H9 (cell line): ENCODE results near the gene CCDC186. TPM values are rescaled to one million over a fixed set of nuclear protein-coding genes. Genes with fewer than 3 reads are reported as not detected.

ENCODE experiments used
- DNase-seq: peaks from one replicate; pipeline ENCODE4 v3.0.0-alpha.2; 2017
- H2AFZ ChIP-seq: one replicate; pipeline ENCODE4 v1.6.1; 2013; ENCODE audit warnings: mild to moderate bottlenecking, low read length, control low read depth, moderate library complexity
- H2AK5ac ChIP-seq: 2 replicates; pipeline ENCODE4 v1.6.1; 2013; ENCODE audit warnings: low read length, control low read depth, mixed read lengths; ENCODE audit not compliant: insufficient read length
- H2BK120ac ChIP-seq: one replicate; pipeline ENCODE4 v1.6.1; 2013; ENCODE audit warnings: low read depth, mild to moderate bottlenecking, low read length, control low read depth, inconsistent platforms; ENCODE audit not compliant: poor library complexity, severe bottlenecking
- H2BK12ac ChIP-seq: 2 replicates; pipeline ENCODE4 v1.6.1; 2013; ENCODE audit warnings: low read length, control low read depth, mixed read lengths, low read depth; ENCODE audit not compliant: insufficient read length
- H2BK15ac ChIP-seq: 2 replicates; pipeline ENCODE4 v1.6.1; 2013; ENCODE audit warnings: low read depth, low read length, control low read depth
- H2BK20ac ChIP-seq: one replicate; pipeline ENCODE4 v1.6.1; 2013; ENCODE audit warnings: low read depth, mild to moderate bottlenecking, low read length, control low read depth, inconsistent platforms; ENCODE audit not compliant: poor library complexity, severe bottlenecking
- H2BK5ac ChIP-seq: 2 replicates; pipeline ENCODE4 v1.6.1; 2013; ENCODE audit warnings: low read length, control low read depth, mixed read lengths; ENCODE audit not compliant: insufficient read length
- H3K14ac ChIP-seq: 2 replicates; pipeline ENCODE4 v1.6.1; 2013; ENCODE audit warnings: low read length, control low read depth; ENCODE audit not compliant: insufficient read depth
- H3K18ac ChIP-seq: 2 replicates; pipeline ENCODE4 v1.6.1; 2013; ENCODE audit warnings: low read depth, mild to moderate bottlenecking, mixed read lengths, low read length, control low read depth; ENCODE audit not compliant: insufficient read length
- H3K23ac ChIP-seq: 2 replicates; pipeline ENCODE4 v1.6.1; 2013; ENCODE audit warnings: low read length, control low read depth, mixed read lengths, low read depth; ENCODE audit not compliant: insufficient read length
- H3K23me2 ChIP-seq: 2 replicates; pipeline ENCODE4 v1.6.1; 2013; ENCODE audit warnings: low read depth, mild to moderate bottlenecking, mixed read lengths, low read length, control low read depth; ENCODE audit not compliant: insufficient read length, poor library complexity, severe bottlenecking
- H3K27ac ChIP-seq: 2 replicates; pipeline ENCODE4 v1.5.1; 2013; ENCODE audit warnings: low read length, control low read depth, mixed read lengths, low read depth; ENCODE audit not compliant: insufficient read length
- H3K27me3 ChIP-seq: 2 replicates; pipeline ENCODE4 v1.6.1; 2013; ENCODE audit warnings: low read length, control low read depth, inconsistent platforms; ENCODE audit not compliant: insufficient read depth
- H3K4ac ChIP-seq: 2 replicates; pipeline ENCODE4 v1.6.1; 2013; ENCODE audit warnings: low read depth, mild to moderate bottlenecking, control low read depth, inconsistent platforms, low read length, moderate library complexity
- H3K4me1 ChIP-seq: 2 replicates; pipeline ENCODE4 v1.6.1; 2013; ENCODE audit warnings: low read length, control low read depth, inconsistent platforms; ENCODE audit not compliant: insufficient read depth
- H3K4me2 ChIP-seq: 2 replicates; pipeline ENCODE4 v1.6.1; 2013; ENCODE audit warnings: low read length, control low read depth, mixed read lengths; ENCODE audit not compliant: insufficient read length, insufficient read depth
- H3K56ac ChIP-seq: 2 replicates; pipeline ENCODE4 v1.6.1; 2013; ENCODE audit warnings: low read depth, mild to moderate bottlenecking, mixed read lengths, low read length, control low read depth; ENCODE audit not compliant: insufficient read length
- H3K79me1 ChIP-seq: 2 replicates; pipeline ENCODE4 v1.6.1; 2013; ENCODE audit warnings: low read depth, mild to moderate bottlenecking, moderate library complexity, low read length, control low read depth, inconsistent platforms; ENCODE audit not compliant: insufficient read depth, poor library complexity, severe bottlenecking
- H3K79me2 ChIP-seq: 2 replicates; pipeline ENCODE4 v1.6.1; 2013; ENCODE audit warnings: low read length, control low read depth, inconsistent platforms; ENCODE audit not compliant: insufficient read depth
- H3K9ac ChIP-seq: 2 replicates; pipeline ENCODE4 v1.6.1; 2013; ENCODE audit warnings: low read length, control low read depth, mixed read lengths; ENCODE audit not compliant: insufficient read length; ENCODE audit errors: extremely low read depth
- H3K9me3 ChIP-seq: one replicate; pipeline ENCODE4 v1.6.1; 2013; ENCODE audit warnings: low read depth, low read length, inconsistent platforms; ENCODE audit not compliant: control insufficient read depth
- H3T11ph ChIP-seq: one replicate; pipeline ENCODE4 v1.6.1; 2013; ENCODE audit warnings: mild to moderate bottlenecking, low read length, control low read depth, inconsistent platforms
- H4K20me1 ChIP-seq: one replicate; pipeline ENCODE4 v1.6.1; 2013; ENCODE audit not compliant: control insufficient read depth, insufficient read length, insufficient read depth
- H4K5ac ChIP-seq: 2 replicates; pipeline ENCODE4 v1.6.1; 2013; ENCODE audit warnings: low read depth, mild to moderate bottlenecking, mixed read lengths, low read length, control low read depth; ENCODE audit not compliant: insufficient read length
- H4K8ac ChIP-seq: replicated peaks from 2 replicates; pipeline ENCODE4 v1.6.1; 2013; ENCODE audit warnings: low read length, control low read depth, mixed read lengths, low read depth; ENCODE audit not compliant: insufficient read length
- H4K91ac ChIP-seq: 2 replicates; pipeline ENCODE4 v1.6.1; 2013; ENCODE audit warnings: low read depth, mild to moderate bottlenecking, moderate library complexity, mixed read lengths, low read length, control low read depth; ENCODE audit not compliant: insufficient read length
- H3K27ac Mint-ChIP-seq, 3 experiments: 2 replicates in 2 of 3; 3 replicates in 1 of 3; pipeline ENCODE4 v1.8.0; 2020 to 2021; ENCODE audit warnings: mixed read lengths in 3 of 3, mild to moderate bottlenecking in 1 of 3, moderate library complexity in 1 of 3
- H3K27me3 Mint-ChIP-seq: 2 replicates; pipeline ENCODE4 v1.8.0; 2021; ENCODE audit warnings: low read depth, mild to moderate bottlenecking, moderate library complexity, mixed read lengths
- H3K36me3 Mint-ChIP-seq, 3 experiments: 2 replicates in 2 of 3; 3 replicates in 1 of 3; pipeline ENCODE4 v1.8.0; 2020 to 2021; ENCODE audit warnings: low read depth in 3 of 3, mixed read lengths in 3 of 3; ENCODE audit not compliant: insufficient read depth in 1 of 3
- H3K4me1 Mint-ChIP-seq, 2 experiments: 2 replicates each; pipeline ENCODE4 v1.8.0; 2020; ENCODE audit warnings: mixed read lengths in 2 of 2
- H3K4me3 Mint-ChIP-seq, 2 experiments: 2 replicates in 1 of 2; 3 replicates in 1 of 2; pipeline ENCODE4 v1.8.0; 2020 to 2021; ENCODE audit warnings: mild to moderate bottlenecking in 2 of 2, mixed read lengths in 2 of 2, moderate library complexity in 1 of 2
- H3K9me3 Mint-ChIP-seq, 2 experiments: 2 replicates in 1 of 2; 3 replicates in 1 of 2; pipeline ENCODE4 v1.8.0; 2020; ENCODE audit warnings: mild to moderate bottlenecking in 2 of 2, mixed read lengths in 2 of 2, moderate library complexity in 1 of 2
- CTCF ChIP-seq: fragments of 200-600 bp; sonication (generic); conservative IDR thresholded peaks from 3 replicates; pipeline ENCODE4 v1.8.0; 2021; ENCODE audit warnings: antibody characterized with exemption, mild to moderate bottlenecking
- WGBS: extraction: QIAGEN DNeasy Blood & Tissue Kit; methylation state at CpG from one replicate; pipeline ENCODE4 v1.1.7; 2013; ENCODE audit warnings: missing lambda C conversion rate, low lambda C conversion rate, mixed read lengths; ENCODE audit not compliant: insufficient read length; ENCODE audit errors: extremely low coverage; 5-methylcytosine and 5-hydroxymethylcytosine counted together
- total RNA-seq: library from RNA; stranded (reverse); gene quantifications from 2 replicates; pipeline ENCODE4 v1.2.1, GENCODE V29; 2021

Gene CCDC186
- total RNA-seq, 1 experiment from 2014 or later: 16.7 TPM

DNA sequence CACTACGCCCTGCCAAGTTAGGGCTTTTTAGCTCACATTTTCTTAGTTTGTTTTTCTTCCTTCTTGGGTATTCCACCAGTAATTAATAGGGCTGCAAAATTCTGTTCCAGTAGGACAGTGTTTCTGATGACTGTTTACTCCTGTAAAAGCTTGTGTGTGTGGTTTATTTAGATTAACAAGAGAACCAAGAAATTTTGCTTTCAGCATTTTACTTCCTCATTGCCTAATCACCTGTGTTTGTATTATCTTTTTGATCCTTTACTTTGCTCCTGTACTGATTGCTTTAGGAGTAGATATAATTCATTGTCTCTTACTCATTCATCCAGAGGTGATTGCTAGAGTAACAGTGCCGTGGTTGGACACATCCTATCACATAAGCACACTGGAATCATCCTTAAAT lies 32.9 kb upstream of the CCDC186 start:
- no peak overlapping the region for H2BK12ac ChIP-seq
- no peaks in the 10 kb centered on the region for H4K20me1 ChIP-seq
- no peak overlapping the region for H4K8ac ChIP-seq
- H3K27ac ChIP-seq: no peak overlapping the region
- no CpG with 5 or more reads among the region's 2 CpGs for WGBS
- H2BK20ac ChIP-seq: no peak overlapping the region
- no peak overlapping the region for H3K9ac ChIP-seq
- Mint-ChIP-seq H3K36me3 (no peaks in the 10 kb centered on the region), H3K4me3 (no peak overlapping the region), H3K27ac (no peak overlapping the region), H3K27me3 (peaks cover 2% of the 10 kb centered on the region; the same call in 1 of the 2 replicates), H3K9me3 (no peaks in the 10 kb centered on the region; a peak in 1 of 5 replicates), H3K4me1 (no peaks in the 10 kb centered on the region)
- no peak overlapping the region for H4K91ac ChIP-seq
- no peaks in the 10 kb centered on the region for H3K27me3 ChIP-seq
- no peaks in the 10 kb centered on the region for H3K23me2 ChIP-seq
- H3K79me2 ChIP-seq: no peaks in the 10 kb centered on the region
- no peak overlapping the region for H4K5ac ChIP-seq
- H3K23ac ChIP-seq: no peak overlapping the region
- TF ChIP-seq CTCF: no peak
- H2BK15ac ChIP-seq: no peak overlapping the region
- H3T11ph ChIP-seq: no peak overlapping the region
- H3K9me3 ChIP-seq: no peaks in the 10 kb centered on the region
- H3K79me1 ChIP-seq: no peaks in the 10 kb centered on the region
- no peak overlapping the region for H2BK120ac ChIP-seq
- H2AFZ ChIP-seq: no peak overlapping the region
- no peak overlapping the region for H3K56ac ChIP-seq
- DNase-seq: no peak
- no peaks in the 10 kb centered on the region for H3K4me1 ChIP-seq
- no peak overlapping the region for H3K18ac ChIP-seq
- H2AK5ac ChIP-seq: no peak overlapping the region
- no peak overlapping the region for H3K4ac ChIP-seq
- no peak overlapping the region for H3K4me2 ChIP-seq
- no peak overlapping the region for H3K14ac ChIP-seq
- H2BK5ac ChIP-seq: no peak overlapping the region
